ENCODE data around the gene VAMP4.

VAMP4 gene

GRCh38 chr1:171741872-171742576 is at the start of gene VAMP4:
VAMP4 (minus strand) TSS chr1:171742065; CDS start chr1:171738414, 3,651 bp downstream.
- peak; percentile 89 for DNase-seq

GRCh38 chr1:171790318-171790717 is 48.5 kb upstream of the VAMP4 start:
- DNase-seq, result no peak

- no peak for DNase-seq
Measured at GRCh38 chr1:171788696-171789095, 46.8 kb upstream of the VAMP4 start.

GRCh38 chr1:171787686-171788480 is 46.0 kb upstream of the VAMP4 start:
- no peak for DNase-seq

GRCh38 chr1:171786534-171786933 is 44.7 kb upstream of the VAMP4 start:
- no peak for DNase-seq

- DNase-seq, result no peak
Measured at GRCh38 chr1:171785766-171786165, 43.9 kb upstream of the VAMP4 start.

- no peak for DNase-seq
Measured at GRCh38 chr1:171784784-171785183, 42.9 kb upstream of the VAMP4 start.

- no peak for DNase-seq
Measured at GRCh38 chr1:171783816-171784530, 42.1 kb upstream of the VAMP4 start.

GRCh38 chr1:171781176-171781875 is 39.5 kb upstream of the VAMP4 start, which contains the start of gene METTL13:
METTL13 (plus strand) TSS chr1:171781660; CDS start chr1:171781968, 308 bp downstream.
- peak; percentile 99 for DNase-seq

- no peak for DNase-seq
Measured at GRCh38 chr1:171780583-171781175, 38.8 kb upstream of the VAMP4 start.

GRCh38 chr1:171772312-171772711 is 30.4 kb upstream of the VAMP4 start:
- DNase-seq, result no peak

- no peak for DNase-seq
Measured at GRCh38 chr1:171769754-171770153, 27.9 kb upstream of the VAMP4 start.

- no peak for DNase-seq
Measured at GRCh38 chr1:171769171-171769570, 27.3 kb upstream of the VAMP4 start.

GRCh38 chr1:171763764-171764163 is 21.9 kb upstream of the VAMP4 start:
- DNase-seq, result no peak

- DNase-seq, result no peak
Measured at GRCh38 chr1:171762143-171762563, 20.3 kb upstream of the VAMP4 start.

GRCh38 chr1:171758011-171758410 is 16.1 kb upstream of the VAMP4 start:
- no peak for DNase-seq

- no peak for DNase-seq
Measured at GRCh38 chr1:171756856-171757255, 15.0 kb upstream of the VAMP4 start.

GRCh38 chr1:171754971-171755370 is 13.1 kb upstream of the VAMP4 start:
- DNase-seq, result no peak

- DNase-seq, result no peak
Measured at GRCh38 chr1:171754353-171754705, 12.5 kb upstream of the VAMP4 start.

- no peak for DNase-seq
Measured at GRCh38 chr1:171753685-171754352, 12.0 kb upstream of the VAMP4 start.

GRCh38 chr1:171753182-171753581 is 11.3 kb upstream of the VAMP4 start:
- no peak for DNase-seq

- no peak for DNase-seq
Measured at GRCh38 chr1:171751221-171751620, 9.4 kb upstream of the VAMP4 start.

All from CD4-positive, alpha-beta T cell treated with Interleukin-17A for 1 hour (primary cell).